Measurements from ENCODE around the gene RNGTT.
A peak's percentile ranks its signal among the peaks of the same experiment; 100 is the strongest.
"Not testable (repeated sequence)": the region's sequence is repeated elsewhere in the genome, so short reads cannot be mapped to it uniquely, and the experiment has no call there.

Gene RNGTT

GRCh38 chr6:88972504-88973423, 9.3 kb upstream of the RNGTT start:
- TF ChIP-seq, protein P1, sequence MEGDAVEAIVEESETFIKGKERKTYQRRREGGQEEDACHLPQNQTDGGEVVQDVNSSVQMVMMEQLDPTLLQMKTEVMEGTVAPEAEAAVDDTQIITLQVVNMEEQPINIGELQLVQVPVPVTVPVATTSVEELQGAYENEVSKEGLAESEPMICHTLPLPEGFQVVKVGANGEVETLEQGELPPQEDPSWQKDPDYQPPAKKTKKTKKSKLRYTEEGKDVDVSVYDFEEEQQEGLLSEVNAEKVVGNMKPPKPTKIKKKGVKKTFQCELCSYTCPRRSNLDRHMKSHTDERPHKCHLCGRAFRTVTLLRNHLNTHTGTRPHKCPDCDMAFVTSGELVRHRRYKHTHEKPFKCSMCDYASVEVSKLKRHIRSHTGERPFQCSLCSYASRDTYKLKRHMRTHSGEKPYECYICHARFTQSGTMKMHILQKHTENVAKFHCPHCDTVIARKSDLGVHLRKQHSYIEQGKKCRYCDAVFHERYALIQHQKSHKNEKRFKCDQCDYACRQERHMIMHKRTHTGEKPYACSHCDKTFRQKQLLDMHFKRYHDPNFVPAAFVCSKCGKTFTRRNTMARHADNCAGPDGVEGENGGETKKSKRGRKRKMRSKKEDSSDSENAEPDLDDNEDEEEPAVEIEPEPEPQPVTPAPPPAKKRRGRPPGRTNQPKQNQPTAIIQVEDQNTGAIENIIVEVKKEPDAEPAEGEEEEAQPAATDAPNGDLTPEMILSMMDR (IDR thresholded peaks at IDR 0.05; ENCODE audit: control insufficient read depth, extremely low read depth, insufficient read depth) = no peak
- H3K4me3 ChIP-seq (ENCODE audit: low read depth, low read length) = no peak overlapping the region
- no peak for DNase-seq (ENCODE audit: low read depth)

GRCh38 chr6:88970301-88970700, 6.9 kb upstream of the RNGTT start:
- TF ChIP-seq, protein P1 (IDR thresholded peaks at IDR 0.05; ENCODE audit: control insufficient read depth, extremely low read depth, insufficient read depth) = no peak
- H3K4me3 ChIP-seq (ENCODE audit: low read depth, low read length) = no peak overlapping the region
- no peak for DNase-seq (ENCODE audit: low read depth)

DNA sequence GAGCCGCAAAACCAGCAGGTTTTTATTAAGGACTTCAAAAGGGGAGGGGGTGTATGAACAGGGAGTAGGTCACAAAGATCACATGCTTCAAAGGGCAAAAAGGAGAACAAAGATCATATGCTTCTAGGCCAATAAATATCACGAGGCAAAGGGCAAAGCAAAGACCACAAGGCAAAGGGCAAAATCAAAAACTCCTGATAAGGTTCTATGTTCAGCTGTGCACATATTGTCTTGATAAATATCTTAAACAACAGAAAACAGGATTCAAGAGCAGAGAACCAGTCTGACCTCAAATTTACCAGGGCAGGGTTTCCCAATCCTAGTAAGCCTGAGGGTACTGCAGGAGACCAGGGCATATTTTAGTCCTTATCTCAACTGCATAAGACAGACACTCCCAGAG, 5.8 kb upstream of the RNGTT start:
- not testable (repeated sequence) for H3K4me3 ChIP-seq (ENCODE audit: low read depth, low read length); DNase-seq (ENCODE audit: low read depth)

DNA sequence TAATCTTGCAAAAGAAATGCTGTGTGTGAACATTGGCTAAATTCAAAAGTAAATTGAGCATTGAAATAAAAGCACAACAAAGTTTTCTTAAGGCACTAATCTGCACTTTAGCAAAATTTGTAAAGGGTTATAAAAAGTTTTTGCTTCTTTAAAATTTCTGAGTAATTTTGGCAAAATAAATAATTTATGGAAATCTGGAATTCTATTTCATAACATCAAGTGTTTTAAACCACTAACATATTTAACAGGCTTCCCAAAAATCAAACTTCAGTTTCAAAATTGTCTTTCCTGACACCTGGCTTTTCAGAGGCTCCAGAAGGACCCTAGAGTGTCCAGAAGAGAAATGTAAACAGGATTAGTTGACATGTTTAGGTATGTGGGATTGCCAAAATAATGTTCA, 4.5 kb upstream of the RNGTT start:
- TF ChIP-seq, protein P1 (IDR thresholded peaks at IDR 0.05; ENCODE audit: control insufficient read depth, extremely low read depth, insufficient read depth) = no peak
- H3K4me3 ChIP-seq (ENCODE audit: low read depth, low read length) = no peak overlapping the region
- no peak for DNase-seq (ENCODE audit: low read depth)

DNA sequence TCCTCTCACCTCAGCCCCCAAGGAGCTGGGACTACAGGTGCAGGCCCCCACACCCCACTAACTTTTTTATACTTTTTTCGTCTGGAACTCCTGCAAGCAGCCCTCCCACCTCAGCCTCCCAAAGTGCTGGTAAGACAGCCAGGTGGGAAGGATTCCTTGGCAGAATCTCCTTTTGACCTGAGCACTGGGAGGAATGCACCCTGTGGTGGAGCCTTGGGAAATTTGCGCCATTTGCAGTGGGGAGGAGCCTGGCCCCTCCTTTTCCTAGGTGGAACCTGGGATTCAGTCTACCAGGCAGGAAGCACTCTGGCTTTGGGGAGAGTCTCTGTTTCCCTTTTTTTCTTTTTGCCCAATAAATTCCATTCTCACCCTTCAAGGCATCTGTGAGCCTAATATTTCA, 2.3 kb upstream of the RNGTT start:
- no peak overlapping the region for H3K4me3 ChIP-seq (ENCODE audit: low read depth, low read length)
- TF ChIP-seq, protein P1 (IDR thresholded peaks at IDR 0.05; ENCODE audit: control insufficient read depth, extremely low read depth, insufficient read depth) = no peak
- DNase-seq (ENCODE audit: low read depth) = no peak

DNA sequence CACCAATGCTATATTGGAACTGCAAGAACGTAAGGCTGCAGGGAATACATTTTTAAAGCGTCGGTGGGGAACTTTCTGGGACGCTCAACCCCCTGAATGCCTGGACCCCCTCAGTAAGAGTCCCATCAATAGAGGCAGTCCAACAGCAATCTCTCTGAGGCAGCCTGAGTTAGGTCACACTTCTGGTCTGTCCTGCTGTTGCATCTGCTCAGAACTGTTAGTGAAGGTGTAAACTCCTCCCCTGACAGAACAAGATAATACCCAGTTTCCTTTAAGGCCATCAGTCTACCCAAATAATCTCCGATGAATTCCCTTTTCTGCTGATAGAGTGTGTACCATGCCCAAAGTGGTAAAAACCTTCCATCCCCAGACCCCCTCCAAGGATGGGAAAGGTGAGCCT, 1.1 kb upstream of the RNGTT start:
- H3K4me3 ChIP-seq (ENCODE audit: low read depth, low read length) = peak overlapping the region; percentile 79

GRCh38 chr6:88958842-88959241, 4.6 kb downstream of the RNGTT start:
- H3K4me3 ChIP-seq (ENCODE audit: low read depth, low read length) = no peak overlapping the region
- TF ChIP-seq, protein P1 (IDR thresholded peaks at IDR 0.05; ENCODE audit: control insufficient read depth, extremely low read depth, insufficient read depth) = no peak
- no peak for DNase-seq (ENCODE audit: low read depth)

More for the DNA sequence above, 1.1 kb upstream of the RNGTT start:
- TF ChIP-seq, protein P1 (IDR thresholded peaks at IDR 0.05; ENCODE audit: control insufficient read depth, extremely low read depth, insufficient read depth) = no peak
- DNase-seq (ENCODE audit: low read depth) = no peak

Measured in LNCaP clone FGC (cell line).